MG63 (cell line): ENCODE measurements around the gene BIRC6. TPM values are rescaled to one million over a fixed set of nuclear protein-coding genes. Genes with fewer than 3 reads are reported as not detected.
"Not testable (repeated sequence)": the region's sequence is repeated elsewhere in the genome, so short reads cannot be mapped to it uniquely, and the experiment has no call there.

Experiments used
- DNase-seq: peaks from one replicate; pipeline ENCODE4 v3.0.0-alpha.2; 2020
- H3K27me3 ChIP-seq: fragments of 250-450 bp; sonication (Bioruptor Pico); 2 replicates; pipeline ENCODE4 v1.5.1; 2020; ENCODE audit warnings: mild to moderate bottlenecking, moderate library complexity
- H3K36me3 ChIP-seq: fragments of 250-450 bp; sonication (Bioruptor Pico); 2 replicates; pipeline ENCODE4 v1.5.1; 2020; ENCODE audit warnings: mild to moderate bottlenecking, moderate library complexity
- H3K4me3 ChIP-seq: fragments of 250-450 bp; sonication (Bioruptor Pico); 2 replicates; pipeline ENCODE4 v1.5.1; 2020; ENCODE audit warnings: mild to moderate bottlenecking, moderate library complexity
- H3K9me3 ChIP-seq: fragments of 250-450 bp; sonication (Bioruptor Pico); 2 replicates; pipeline ENCODE4 v1.5.1; 2020; ENCODE audit warnings: mild to moderate bottlenecking, moderate library complexity
- total RNA-seq: library from RNA; depleted of rRNA; stranded (reverse); fragments of >200 nt; shearing (Covaris generic); gene quantifications from 2 replicates; pipeline ENCODE4 v1.2.3, GENCODE V29; 2014; ENCODE audit warnings: low replicate concordance

Gene BIRC6
- total RNA-seq, 1 experiment from 2014 or later = 27.5 TPM

GRCh38 chr2:32522770-32523169, 165.9 kb downstream of the BIRC6 start:
- Histone ChIP-seq H3K4me3 (no peak overlapping the region), H3K27me3 (no peaks in the 10 kb centered on the region), H3K36me3 (peaks cover 62% of the 10 kb centered on the region), H3K9me3 (no peaks in the 10 kb centered on the region)
- no peak for DNase-seq

GRCh38 chr2:32523686-32524085, 166.9 kb downstream of the BIRC6 start:
- Histone ChIP-seq H3K36me3 (peaks cover 54% of the 10 kb centered on the region), H3K9me3 (no peaks in the 10 kb centered on the region), H3K27me3 (no peaks in the 10 kb centered on the region), H3K4me3 (no peak overlapping the region)
- no peak for DNase-seq

- Histone ChIP-seq H3K9me3 (no peaks in the 10 kb centered on the region), H3K4me3 (no peak overlapping the region), H3K36me3 (peaks cover 51% of the 10 kb centered on the region), H3K27me3 (no peaks in the 10 kb centered on the region)
- no peak for DNase-seq
Measured at GRCh38 chr2:32532341-32532740, 175.5 kb downstream of the BIRC6 start.

DNA sequence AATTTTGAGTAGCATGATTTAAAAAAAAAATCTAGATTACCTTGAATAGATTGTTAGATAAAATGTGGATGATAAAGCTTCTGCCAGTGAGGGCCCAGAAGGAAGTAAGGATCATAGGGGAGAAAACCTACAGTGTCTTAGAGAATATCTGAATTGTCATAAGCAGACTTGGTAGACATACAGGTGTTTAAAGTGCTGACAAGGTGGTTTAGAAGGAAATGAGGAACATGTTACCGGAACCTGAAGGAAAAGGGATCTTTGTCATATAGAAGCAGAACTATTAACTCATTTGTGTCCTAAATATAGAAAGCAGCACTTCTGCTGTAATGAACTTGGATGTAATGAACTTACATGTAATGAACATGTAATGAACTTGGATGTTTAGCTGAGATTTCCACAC, 176.1 kb downstream of the BIRC6 start:
- H3K4me3 ChIP-seq = no peak overlapping the region
- peaks cover 47% of the 10 kb centered on the region for H3K36me3 ChIP-seq
- H3K9me3 ChIP-seq = no peaks in the 10 kb centered on the region
- DNase-seq = no peak
- no peaks in the 10 kb centered on the region for H3K27me3 ChIP-seq

DNA sequence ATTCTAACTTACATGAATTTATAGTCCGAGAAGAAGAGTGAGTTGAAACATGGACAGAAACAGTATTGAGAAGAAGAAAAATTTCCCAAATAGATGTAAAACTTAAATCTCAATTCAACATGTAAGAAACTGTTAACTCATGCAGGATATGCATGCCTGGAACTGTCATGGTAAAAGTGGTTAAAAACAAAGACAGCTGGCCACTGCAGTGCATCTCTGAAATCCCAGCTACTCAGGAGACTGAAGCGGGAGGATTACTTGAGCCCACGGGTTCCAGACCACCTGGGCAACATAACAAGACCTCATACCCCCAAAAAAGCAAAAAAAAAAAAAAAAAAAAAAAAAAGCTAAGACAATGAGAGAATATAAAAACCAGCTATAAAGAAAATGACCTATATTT, 178.0 kb downstream of the BIRC6 start:
- Histone ChIP-seq H3K4me3 (no peak overlapping the region), H3K27me3 (no peaks in the 10 kb centered on the region), H3K9me3 (no peaks in the 10 kb centered on the region), H3K36me3 (peaks cover 50% of the 10 kb centered on the region)
- no peak for DNase-seq

- no peak overlapping the region for H3K4me3 ChIP-seq
- no peaks in the 10 kb centered on the region for H3K27me3 ChIP-seq
- peaks cover 27% of the 10 kb centered on the region for H3K36me3 ChIP-seq
- no peaks in the 10 kb centered on the region for H3K9me3 ChIP-seq
- no peak for DNase-seq
Measured at GRCh38 chr2:32538735-32539134, 181.9 kb downstream of the BIRC6 start.

GRCh38 chr2:32552483-32552882, 195.7 kb downstream of the BIRC6 start:
- H3K9me3 ChIP-seq, H3K27me3 ChIP-seq, H3K4me3 ChIP-seq, DNase-seq: not testable (repeated sequence)
- peaks cover 18% of the 10 kb centered on the region for H3K36me3 ChIP-seq

- Histone ChIP-seq H3K9me3 (no peaks in the 10 kb centered on the region), H3K36me3 (peaks cover 20% of the 10 kb centered on the region), H3K4me3 (no peak overlapping the region), H3K27me3 (no peaks in the 10 kb centered on the region)
- DNase-seq = no peak
Measured at GRCh38 chr2:32553829-32554432, 197.1 kb downstream of the BIRC6 start.

GRCh38 chr2:32558492-32558891, 201.7 kb downstream of the BIRC6 start:
- H3K27me3 ChIP-seq = no peaks in the 10 kb centered on the region
- H3K9me3 ChIP-seq = no peaks in the 10 kb centered on the region
- no peak overlapping the region for H3K4me3 ChIP-seq
- H3K36me3 ChIP-seq = peaks cover 29% of the 10 kb centered on the region
- DNase-seq = no peak

DNA sequence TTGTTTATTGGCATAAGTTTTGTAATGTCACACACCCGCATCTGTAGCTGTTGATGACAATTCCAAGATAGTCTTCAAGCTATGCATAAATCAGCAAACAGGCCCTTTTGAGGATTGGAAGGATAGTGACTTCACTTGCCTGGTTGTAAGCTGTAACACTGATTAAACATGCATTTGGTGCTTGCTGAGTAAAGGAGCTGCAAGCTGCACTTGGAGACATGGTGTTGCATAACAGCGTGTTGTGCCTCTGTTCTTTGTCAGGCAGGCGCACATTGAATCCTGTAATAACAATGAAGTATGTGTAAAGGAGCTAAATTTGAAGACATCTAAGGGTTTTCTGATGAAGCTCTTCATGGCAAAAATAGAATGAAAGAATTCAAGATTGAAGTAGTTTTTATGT, 202.3 kb downstream of the BIRC6 start:
- Histone ChIP-seq H3K9me3 (no peaks in the 10 kb centered on the region), H3K27me3 (no peaks in the 10 kb centered on the region), H3K4me3 (no peak overlapping the region), H3K36me3 (peaks cover 30% of the 10 kb centered on the region)
- no peak for DNase-seq

- DNase-seq = no peak
- no peak overlapping the region for H3K4me3 ChIP-seq
- no peaks in the 10 kb centered on the region for H3K27me3 ChIP-seq
- H3K36me3 ChIP-seq = peaks cover 53% of the 10 kb centered on the region
- H3K9me3 ChIP-seq = peaks cover 7% of the 10 kb centered on the region; the same call in 1 of the 2 replicates
Measured at GRCh38 chr2:32562906-32563305, 206.1 kb downstream of the BIRC6 start.

GRCh38 chr2:32564417-32565035, 207.7 kb downstream of the BIRC6 start:
- Histone ChIP-seq H3K4me3 (no peak overlapping the region), H3K9me3 (peaks cover 7% of the 10 kb centered on the region; the same call in 1 of the 2 replicates), H3K36me3 (peaks cover 46% of the 10 kb centered on the region), H3K27me3 (no peaks in the 10 kb centered on the region)
- DNase-seq = no peak

DNA sequence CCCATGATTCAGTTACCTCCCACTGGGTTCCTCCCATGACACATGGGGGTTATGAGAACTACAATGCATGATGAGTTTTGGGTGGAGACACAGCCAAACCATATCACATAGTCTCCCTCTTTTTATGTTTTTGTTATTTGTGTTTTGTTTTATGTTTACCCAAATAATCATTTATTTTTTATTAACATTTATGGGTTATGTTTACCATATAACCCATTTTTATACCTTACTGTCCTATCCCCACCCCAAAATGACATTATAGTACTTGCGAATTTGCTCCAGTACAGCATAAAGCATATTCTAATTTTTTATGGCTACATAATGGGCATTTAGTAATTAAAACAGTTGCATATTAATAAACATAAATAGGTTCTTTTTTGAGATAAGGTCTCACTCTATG, 209.1 kb downstream of the BIRC6 start:
- Histone ChIP-seq H3K36me3 (peaks cover 46% of the 10 kb centered on the region), H3K27me3 (no peaks in the 10 kb centered on the region), H3K9me3 (peaks cover 7% of the 10 kb centered on the region; the same call in 1 of the 2 replicates), H3K4me3 (no peak overlapping the region)
- no peak for DNase-seq

DNA sequence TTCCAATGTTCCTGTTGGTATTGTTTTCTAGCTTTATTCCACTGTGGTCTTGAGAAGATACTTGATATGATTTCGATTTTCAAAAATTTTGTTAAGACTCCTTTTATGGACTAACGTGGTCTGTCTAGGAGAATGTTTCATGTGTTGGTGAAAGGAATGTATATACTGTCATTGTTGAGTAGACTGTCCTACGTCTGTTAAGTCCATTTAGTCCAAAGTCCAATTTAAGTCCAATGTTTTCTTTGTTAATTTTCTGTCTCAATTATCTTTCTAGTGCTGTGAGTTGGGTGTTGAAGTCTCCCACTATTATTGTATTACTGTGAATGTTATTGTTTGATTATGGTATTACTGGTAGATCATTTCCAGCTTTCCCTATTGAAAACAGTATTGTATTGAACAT, 215.2 kb downstream of the BIRC6 start:
- Histone ChIP-seq H3K4me3 (no peak overlapping the region), H3K36me3 (peaks cover 16% of the 10 kb centered on the region), H3K27me3 (no peaks in the 10 kb centered on the region), H3K9me3 (no peaks in the 10 kb centered on the region)
- no peak for DNase-seq

DNA sequence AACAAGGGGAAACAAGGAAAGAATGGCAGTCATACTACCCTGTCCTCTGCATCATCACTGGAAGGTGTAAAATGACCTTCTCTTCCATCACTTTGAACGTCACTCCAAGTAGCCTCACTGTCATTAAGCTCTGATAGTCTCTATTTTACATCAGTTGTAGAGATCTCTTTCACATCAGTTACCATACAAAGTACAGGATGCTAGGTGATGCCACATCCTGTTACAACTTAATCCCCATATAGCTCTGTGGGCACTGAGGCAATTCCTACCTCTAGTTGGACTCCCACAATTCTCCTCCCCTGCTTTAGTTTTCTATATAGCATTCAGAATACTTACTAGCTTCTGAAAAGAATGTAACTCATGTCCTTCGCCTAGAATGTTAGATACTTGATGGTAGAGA, 215.9 kb downstream of the BIRC6 start:
- DNase-seq = no peak

GRCh38 chr2:32591669-32592463, 235.0 kb downstream of the BIRC6 start:
- no peak overlapping the region for H3K4me3 ChIP-seq
- peaks cover 25% of the 10 kb centered on the region for H3K36me3 ChIP-seq
- DNase-seq = no peak
- H3K9me3 ChIP-seq = no peaks in the 10 kb centered on the region
- H3K27me3 ChIP-seq = no peaks in the 10 kb centered on the region

More for the DNA sequence above, 215.9 kb downstream of the BIRC6 start:
- no peak overlapping the region for H3K4me3 ChIP-seq
- H3K9me3 ChIP-seq = no peaks in the 10 kb centered on the region
- H3K27me3 ChIP-seq = no peaks in the 10 kb centered on the region
- H3K36me3 ChIP-seq = peaks cover 12% of the 10 kb centered on the region

GRCh38 chr2:32594573-32594972, 237.8 kb downstream of the BIRC6 start:
- Histone ChIP-seq H3K9me3 (no peaks in the 10 kb centered on the region), H3K36me3 (peaks cover 25% of the 10 kb centered on the region), H3K27me3 (no peaks in the 10 kb centered on the region), H3K4me3 (no peak overlapping the region)
- DNase-seq = no peak
